ENCODE measurements around the gene CSE1L. TPM values are rescaled to one million over a fixed set of nuclear protein-coding genes. Genes with fewer than 3 reads are reported as not detected.
"Not testable (repeated sequence)": the region's sequence is repeated elsewhere in the genome, so short reads cannot be mapped to it uniquely, and the experiment has no call there.

Gene CSE1L
- total RNA-seq, 1 donor from 2014 or later, result 58.8 TPM

DNA sequence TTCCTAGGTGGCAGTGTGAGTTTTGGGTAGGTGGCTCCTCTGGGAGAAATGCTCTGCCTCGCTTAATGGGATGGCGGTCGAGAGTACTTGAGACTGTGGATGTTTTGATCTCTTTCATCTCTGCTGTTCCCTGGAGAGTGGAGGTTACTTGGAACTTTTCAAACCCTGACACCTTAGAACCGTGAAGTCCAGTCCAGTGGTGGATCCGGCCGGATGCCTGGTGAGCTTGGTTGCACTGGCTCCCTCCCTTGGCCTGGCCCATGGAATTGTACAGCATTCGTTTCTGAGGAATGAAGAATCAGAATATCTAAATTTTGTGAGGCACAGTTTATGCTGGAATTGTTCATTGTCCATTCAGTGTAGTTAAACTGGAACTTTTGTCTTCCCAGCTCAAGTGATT is 51.0 kb downstream of the CSE1L start:
- intact Hi-C loops (cut with micrococcal nuclease), result no loop called here
- ChIA-PET CTCF (no interaction called here), POLR2A (no interaction called here)
- no peaks in the 10 kb centered on the region for H3K27me3 Mint-ChIP-seq
- H3K4me1 Mint-ChIP-seq, result peaks cover 31% of the 10 kb centered on the region
- ATAC-seq (ENCODE audit: low read depth), result no peak
- no peak for DNase-seq
- no peak overlapping the region for H3K4me3 Mint-ChIP-seq
- H3K27ac Mint-ChIP-seq, result no peak overlapping the region
- TF ChIP-seq, protein P1, sequence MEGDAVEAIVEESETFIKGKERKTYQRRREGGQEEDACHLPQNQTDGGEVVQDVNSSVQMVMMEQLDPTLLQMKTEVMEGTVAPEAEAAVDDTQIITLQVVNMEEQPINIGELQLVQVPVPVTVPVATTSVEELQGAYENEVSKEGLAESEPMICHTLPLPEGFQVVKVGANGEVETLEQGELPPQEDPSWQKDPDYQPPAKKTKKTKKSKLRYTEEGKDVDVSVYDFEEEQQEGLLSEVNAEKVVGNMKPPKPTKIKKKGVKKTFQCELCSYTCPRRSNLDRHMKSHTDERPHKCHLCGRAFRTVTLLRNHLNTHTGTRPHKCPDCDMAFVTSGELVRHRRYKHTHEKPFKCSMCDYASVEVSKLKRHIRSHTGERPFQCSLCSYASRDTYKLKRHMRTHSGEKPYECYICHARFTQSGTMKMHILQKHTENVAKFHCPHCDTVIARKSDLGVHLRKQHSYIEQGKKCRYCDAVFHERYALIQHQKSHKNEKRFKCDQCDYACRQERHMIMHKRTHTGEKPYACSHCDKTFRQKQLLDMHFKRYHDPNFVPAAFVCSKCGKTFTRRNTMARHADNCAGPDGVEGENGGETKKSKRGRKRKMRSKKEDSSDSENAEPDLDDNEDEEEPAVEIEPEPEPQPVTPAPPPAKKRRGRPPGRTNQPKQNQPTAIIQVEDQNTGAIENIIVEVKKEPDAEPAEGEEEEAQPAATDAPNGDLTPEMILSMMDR (IDR thresholded peaks at IDR 0.05), result no peak
- H3K36me3 Mint-ChIP-seq (ENCODE audit: low read depth), result peaks cover 78% of the 10 kb centered on the region
- H3K9me3 Mint-ChIP-seq, result no peaks in the 10 kb centered on the region

DNA sequence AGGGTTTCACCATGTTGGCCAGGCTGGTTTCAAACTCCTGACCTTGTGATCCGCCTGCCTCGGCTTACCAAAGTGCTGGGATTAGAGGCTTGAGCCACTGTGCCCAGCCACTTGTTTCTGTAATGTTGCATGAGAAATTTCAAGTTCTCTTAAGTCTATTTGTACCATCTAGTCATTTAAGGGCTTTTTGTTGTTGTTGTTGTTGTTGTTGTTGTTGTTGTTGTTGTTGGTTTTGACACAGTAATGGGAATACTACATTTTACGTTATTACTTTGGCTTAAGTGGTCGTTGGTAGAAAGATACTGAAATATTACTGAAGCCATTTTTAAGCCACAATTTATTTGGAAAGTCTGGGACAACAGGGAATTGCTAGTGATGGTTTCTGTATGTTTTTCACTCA is 52.0 kb downstream of the CSE1L start:
- DNase-seq (no peak), ATAC-seq (ENCODE audit: low read depth) (no peak)
- TF ChIP-seq, protein P1 (IDR thresholded peaks at IDR 0.05), result no peak
- ChIA-PET CTCF (interaction anchor here (0.8 kb wide), 1 partner anchor 119 kb away, joined by 3 read pairs; no protein-coding TSS in a partner anchor), POLR2A (no interaction called here)
- no peak overlapping the region for H3K4me3 Mint-ChIP-seq
- no peaks in the 10 kb centered on the region for H3K9me3 Mint-ChIP-seq
- peaks cover 31% of the 10 kb centered on the region for H3K4me1 Mint-ChIP-seq
- H3K27me3 Mint-ChIP-seq, result no peaks in the 10 kb centered on the region
- no peak overlapping the region for H3K27ac Mint-ChIP-seq
- H3K36me3 Mint-ChIP-seq (ENCODE audit: low read depth), result peaks cover 79% of the 10 kb centered on the region
- intact Hi-C loops (cut with micrococcal nuclease), result no loop called here

DNA sequence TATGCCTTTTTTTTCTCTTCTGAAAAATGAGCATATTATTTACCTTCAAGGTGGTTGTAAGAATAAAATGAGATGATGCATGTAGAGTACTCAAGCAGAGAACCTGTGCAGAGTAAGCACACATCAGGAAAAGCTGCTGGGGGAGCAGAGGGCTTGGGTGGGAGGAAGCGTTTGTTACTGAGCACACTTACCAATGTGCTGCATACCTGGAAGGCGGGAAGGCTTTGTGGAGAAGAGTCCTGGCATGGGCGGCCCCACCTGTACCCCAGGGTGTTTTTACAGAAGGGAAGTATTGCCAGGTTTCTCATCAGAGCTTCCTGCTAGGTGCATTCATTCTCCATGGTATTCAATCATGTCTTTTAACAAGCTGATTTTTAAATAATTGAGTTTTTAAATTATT is 52.9 kb downstream of the CSE1L start:
- CTCF ChIA-PET, result interaction anchor here (0.8 kb wide), 1 partner anchor 118 kb away, joined by 3 read pairs; no protein-coding TSS in a partner anchor

DNA sequence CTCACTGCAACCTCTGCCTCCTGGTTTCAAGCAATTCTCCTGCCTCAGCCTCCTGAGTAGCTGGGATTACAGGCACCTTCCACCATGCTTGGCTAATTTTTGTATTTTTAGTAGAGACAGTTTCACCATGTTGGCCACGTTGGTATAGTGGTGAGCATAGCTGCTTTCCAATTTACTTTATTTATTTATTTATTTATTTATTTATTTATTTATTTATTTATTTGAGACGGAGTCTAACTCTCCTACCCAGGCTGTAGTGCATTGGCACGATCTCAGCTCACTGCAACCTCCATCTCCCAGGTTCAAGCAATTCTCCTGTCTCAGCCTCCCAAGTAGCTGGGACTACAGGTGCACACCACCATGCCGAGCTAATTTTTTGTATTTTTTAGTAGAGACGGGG is 54.2 kb downstream of the CSE1L start:
- DNase-seq; H3K4me3 Mint-ChIP-seq; CTCF ChIA-PET; intact Hi-C loops (cut with micrococcal nuclease); H3K9me3 Mint-ChIP-seq; ATAC-seq (ENCODE audit: low read depth); POLR2A ChIA-PET; H3K27me3 Mint-ChIP-seq: not testable (repeated sequence)
- Mint-ChIP-seq H3K36me3 (ENCODE audit: low read depth) (peaks cover 73% of the 10 kb centered on the region), H3K4me1 (peaks cover 31% of the 10 kb centered on the region), H3K27ac (peak overlapping the region; percentile 64)

More for the DNA sequence above, 52.9 kb downstream of the CSE1L start:
- TF ChIP-seq, protein P1 (IDR thresholded peaks at IDR 0.05), result no peak
- POLR2A ChIA-PET, result no interaction called here
- Mint-ChIP-seq H3K27me3 (no peaks in the 10 kb centered on the region), H3K4me3 (no peak overlapping the region), H3K9me3 (no peaks in the 10 kb centered on the region), H3K36me3 (ENCODE audit: low read depth) (peaks cover 79% of the 10 kb centered on the region), H3K27ac (peak overlapping the region; percentile 47), H3K4me1 (peaks cover 31% of the 10 kb centered on the region)
- intact Hi-C loops (cut with micrococcal nuclease), result no loop called here
- ATAC-seq (ENCODE audit: low read depth) (peak; percentile 47), DNase-seq (no peak)

DNA sequence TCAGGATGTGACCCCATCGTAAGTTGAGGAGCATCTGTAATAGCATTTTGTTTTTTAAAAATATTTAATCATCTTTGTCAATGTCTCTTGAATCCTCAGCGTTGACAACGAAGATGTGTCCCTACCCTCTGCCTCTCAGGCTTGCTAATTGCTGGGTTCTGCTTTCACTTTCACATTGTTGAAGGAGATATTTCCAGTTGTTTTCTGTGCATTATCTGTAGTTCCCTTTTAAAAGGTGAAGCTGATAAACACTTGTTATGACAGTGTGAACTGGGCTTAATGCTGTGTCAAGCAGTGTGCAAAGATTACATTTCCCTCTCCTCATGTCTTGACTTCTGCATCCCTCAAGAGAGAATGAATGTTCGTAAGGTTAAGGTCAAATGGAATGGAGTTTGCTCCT is 54.9 kb downstream of the CSE1L start:
- Mint-ChIP-seq H3K36me3 (ENCODE audit: low read depth) (peaks cover 69% of the 10 kb centered on the region), H3K9me3 (no peaks in the 10 kb centered on the region), H3K4me1 (peaks cover 31% of the 10 kb centered on the region), H3K4me3 (peak overlapping the region; percentile 46), H3K27me3 (no peaks in the 10 kb centered on the region), H3K27ac (peak overlapping the region; percentile 64)
- ATAC-seq (ENCODE audit: low read depth), result peak; percentile 75
- intact Hi-C loops (cut with micrococcal nuclease), result no loop called here
- POLR2A ChIA-PET, result interaction anchor here (0.6 kb wide), 2 partner anchors 24 to 33 kb away, joined by 4 to 8 read pairs; no protein-coding TSS in a partner anchor
- TF ChIP-seq, protein P1 (IDR thresholded peaks at IDR 0.05), result no peak
- CTCF ChIA-PET, result interaction anchor here (1.1 kb wide), 1 partner anchor 32 kb away, joined by 3 read pairs; no protein-coding TSS in a partner anchor
- no peak for DNase-seq

DNA sequence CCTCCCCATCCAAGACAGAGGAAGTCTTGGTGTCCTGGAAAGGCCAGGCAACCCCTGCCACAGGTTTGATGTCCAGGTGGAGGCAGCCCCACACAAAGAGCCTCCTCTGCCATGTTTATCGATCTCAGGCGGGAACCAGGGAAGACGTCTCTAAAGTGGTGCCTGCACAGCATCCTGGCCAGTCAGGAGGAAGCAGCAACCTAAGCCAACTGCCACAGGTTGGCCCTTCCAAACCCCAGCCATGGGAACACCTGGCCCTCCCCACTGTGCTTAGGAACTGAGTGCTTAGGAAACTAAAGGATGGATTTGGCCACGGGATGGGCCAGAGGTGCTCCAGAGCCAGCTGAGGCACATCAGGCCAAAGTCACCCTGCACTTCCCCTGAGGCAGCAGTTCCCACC is 56.9 kb downstream of the CSE1L start:
- Mint-ChIP-seq H3K4me3 (no peak overlapping the region), H3K36me3 (ENCODE audit: low read depth) (peaks cover 53% of the 10 kb centered on the region), H3K4me1 (peaks cover 31% of the 10 kb centered on the region), H3K27ac (no peak overlapping the region), H3K9me3 (no peaks in the 10 kb centered on the region), H3K27me3 (no peaks in the 10 kb centered on the region)
- TF ChIP-seq, protein P1 (IDR thresholded peaks at IDR 0.05), result no peak
- intact Hi-C loops (cut with micrococcal nuclease), result no loop called here
- POLR2A ChIA-PET, result no interaction called here
- ATAC-seq (ENCODE audit: low read depth), result no peak
- DNase-seq, result no peak
- CTCF ChIA-PET, result no interaction called here
